ENCODE results near the gene DNAI2. TPM values are rescaled to one million over a fixed set of nuclear protein-coding genes. Genes with fewer than 3 reads are reported as not detected.
A peak's percentile ranks its signal among the peaks of the same experiment; 100 is the strongest.

The DNAI2 gene
- total and polyA plus RNA-seq, 9 of the 15 experiments (the other 6 are each of a cell fraction or from before 2014, with no cell fraction given): not detected

GRCh38 chr17:74296548-74296936 lies 22.5 kb downstream of the DNAI2 start (continued):
- no peak for TF ChIP-seq ETS1 (conservative IDR thresholded peaks at IDR 0.05; ENCODE audit: control insufficient read depth, low read depth, low read length)
- no peak for TF ChIP-seq ZNF695 (CRISPR knock-in tag; IDR thresholded peaks at IDR 0.05)
- TF ChIP-seq AFF4 (CRISPR knock-in tag; IDR thresholded peaks at IDR 0.05): no peak
- TF ChIP-seq ZNF584 (CRISPR knock-in tag; IDR thresholded peaks at IDR 0.05; ENCODE audit: low read depth): peak; percentile 69; the same call in 1 of the 2 replicates
- no peak for TF ChIP-seq NUFIP1 (IDR thresholded peaks at IDR 0.05; ENCODE audit: partially characterized antibody)
- no peak for TF ChIP-seq KDM5B (IDR thresholded peaks at IDR 0.05; ENCODE audit: insufficient replicate concordance, low read depth, low read length)
- TF ChIP-seq ZNF717 (CRISPR knock-in tag; IDR thresholded peaks at IDR 0.05): no peak
- no peak for TF ChIP-seq CREB5 (CRISPR knock-in tag; IDR thresholded peaks at IDR 0.05)
- TF ChIP-seq TSC22D4 (tag; IDR thresholded peaks at IDR 0.05): no peak
- peak; percentile 63 to 80 for TF ChIP-seq TRIM24 (IDR thresholded peaks at IDR 0.05)
- TF ChIP-seq, protein P1, sequence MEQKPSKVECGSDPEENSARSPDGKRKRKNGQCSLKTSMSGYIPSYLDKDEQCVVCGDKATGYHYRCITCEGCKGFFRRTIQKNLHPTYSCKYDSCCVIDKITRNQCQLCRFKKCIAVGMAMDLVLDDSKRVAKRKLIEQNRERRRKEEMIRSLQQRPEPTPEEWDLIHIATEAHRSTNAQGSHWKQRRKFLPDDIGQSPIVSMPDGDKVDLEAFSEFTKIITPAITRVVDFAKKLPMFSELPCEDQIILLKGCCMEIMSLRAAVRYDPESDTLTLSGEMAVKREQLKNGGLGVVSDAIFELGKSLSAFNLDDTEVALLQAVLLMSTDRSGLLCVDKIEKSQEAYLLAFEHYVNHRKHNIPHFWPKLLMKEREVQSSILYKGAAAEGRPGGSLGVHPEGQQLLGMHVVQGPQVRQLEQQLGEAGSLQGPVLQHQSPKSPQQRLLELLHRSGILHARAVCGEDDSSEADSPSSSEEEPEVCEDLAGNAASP (IDR thresholded peaks at IDR 0.05): no peak
- peak; percentile 84; the same call in 1 of the 2 replicates for TF ChIP-seq TCF7 (IDR thresholded peaks at IDR 0.05; ENCODE audit: borderline replicate concordance)
- TF ChIP-seq ZBTB11 (CRISPR knock-in tag; IDR thresholded peaks at IDR 0.05): peak in 1 of 3 experiments; percentile 60; a peak in 2 of 6 replicates
- TF ChIP-seq NFE2 (IDR thresholded peaks at IDR 0.05; ENCODE audit: low read depth): peak; percentile 48
- TF ChIP-seq, protein P2, sequence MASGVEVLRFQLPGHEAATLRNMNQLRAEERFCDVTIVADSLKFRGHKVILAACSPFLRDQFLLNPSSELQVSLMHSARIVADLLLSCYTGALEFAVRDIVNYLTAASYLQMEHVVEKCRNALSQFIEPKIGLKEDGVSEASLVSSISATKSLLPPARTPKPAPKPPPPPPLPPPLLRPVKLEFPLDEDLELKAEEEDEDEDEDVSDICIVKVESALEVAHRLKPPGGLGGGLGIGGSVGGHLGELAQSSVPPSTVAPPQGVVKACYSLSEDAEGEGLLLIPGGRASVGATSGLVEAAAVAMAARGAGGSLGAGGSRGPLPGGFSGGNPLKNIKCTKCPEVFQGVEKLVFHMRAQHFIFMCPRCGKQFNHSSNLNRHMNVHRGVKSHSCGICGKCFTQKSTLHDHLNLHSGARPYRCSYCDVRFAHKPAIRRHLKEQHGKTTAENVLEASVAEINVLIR (CRISPR knock-in tag; IDR thresholded peaks at IDR 0.05): peak; percentile 44; the same call in 1 of the 2 replicates

All from K562 (cell line).